GM12873 (cell line): ENCODE data around the gene RBM45.

Source experiments
- CTCF ChIP-seq: IDR thresholded peaks from 2 replicates; pipeline ENCODE4 v1.5.1; 2012; ENCODE audit warnings: low read depth, mild to moderate bottlenecking, moderate library complexity, low read length, control low read depth; ENCODE audit not compliant: insufficient read depth; ENCODE audit errors: missing control alignments

Gene RBM45

GRCh38 chr2:178072000-178072382, 40.2 kb upstream of the RBM45 start:
- no peak for TF ChIP-seq CTCF

- TF ChIP-seq CTCF, result no peak
Observed at GRCh38 chr2:178072383-178073301, 39.6 kb upstream of the RBM45 start, which contains the start of gene PDE11A. PDE11A (minus strand) TSS chr2:178072777; CDS start chr2:178072437, 340 bp downstream.

GRCh38 chr2:178074123-178075005, 37.9 kb upstream of the RBM45 start:
- no peak for TF ChIP-seq CTCF

- no peak for TF ChIP-seq CTCF
Observed at GRCh38 chr2:178075006-178075326, 37.3 kb upstream of the RBM45 start.

GRCh38 chr2:178076130-178076529, 36.1 kb upstream of the RBM45 start:
- no peak for TF ChIP-seq CTCF

GRCh38 chr2:178082408-178083045, 29.7 kb upstream of the RBM45 start:
- TF ChIP-seq CTCF, result no peak

GRCh38 chr2:178084273-178084672, 28.0 kb upstream of the RBM45 start:
- no peak for TF ChIP-seq CTCF
